H54 (cell line): Measurements from ENCODE around the gene SLC29A3.
"Not testable (repeated sequence)": the region's sequence is repeated elsewhere in the genome, so short reads cannot be mapped to it uniquely, and the experiment has no call there.

Experiments
- DNase-seq: peaks from one replicate; pipeline ENCODE4 v3.0.0; 2011; ENCODE audit warnings: low spot score, mixed read lengths; ENCODE audit not compliant: insufficient read length
- FAIRE-seq: peaks from 3 replicates; lab custom pipeline; 2011; peaks lifted over from hg19 to GRCh38; lab: Jason Lieb, UNC
- POLR2A ChIP-seq: IDR thresholded peaks from 2 replicates; pipeline ENCODE4 v1.6.1; 2011; ENCODE audit warnings: low read depth, mild to moderate bottlenecking, low read length

The SLC29A3 gene

DNA sequence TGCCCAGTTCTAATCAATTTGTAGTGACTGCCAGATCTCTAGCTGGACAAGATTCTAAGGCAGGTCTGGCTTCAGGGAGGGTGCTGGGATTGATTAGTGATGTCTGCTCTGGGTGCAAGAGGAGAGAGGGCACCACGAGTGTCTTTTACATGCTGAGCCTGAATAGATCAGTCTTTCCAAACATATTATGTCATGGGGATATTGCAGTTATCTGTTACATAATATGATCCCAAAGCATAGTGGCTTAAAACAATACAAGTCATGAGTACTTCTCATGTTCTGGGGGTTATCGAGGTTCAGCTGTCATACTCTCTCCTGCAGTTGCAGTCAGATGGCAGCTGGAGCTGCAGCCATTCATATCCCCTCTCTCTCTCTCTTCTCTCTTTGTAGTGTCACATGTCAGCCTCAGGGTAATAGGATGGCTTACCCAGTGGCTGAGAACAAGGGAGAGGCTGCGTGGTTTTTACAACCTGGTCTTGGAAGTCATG, 26.0 kb downstream of the SLC29A3 start:
- FAIRE-seq (no peak), DNase-seq (no peak)
- no peak for TF ChIP-seq POLR2A

DNA sequence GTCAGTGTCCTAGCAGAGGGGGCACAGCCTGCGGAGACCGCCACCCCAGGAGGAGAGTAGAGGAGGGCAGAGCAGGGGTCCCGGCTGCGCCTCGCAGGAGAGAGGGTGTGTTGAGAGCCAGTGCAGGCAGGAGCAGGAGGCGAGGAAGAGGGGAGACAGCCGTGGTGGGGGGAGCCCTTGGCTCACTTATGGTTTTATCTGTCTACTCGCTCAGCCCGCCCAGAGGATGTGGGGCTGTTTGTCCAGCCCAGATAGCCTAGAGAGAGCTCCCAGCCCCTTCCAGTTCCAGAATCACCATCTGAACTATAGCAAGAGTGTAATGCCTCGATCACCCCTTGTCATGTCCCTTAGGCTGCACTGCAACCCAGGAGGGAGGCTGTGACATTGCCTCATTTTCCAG, 26.6 kb downstream of the SLC29A3 start:
- no peak for DNase-seq
- no peak for FAIRE-seq
- no peak for TF ChIP-seq POLR2A

DNA sequence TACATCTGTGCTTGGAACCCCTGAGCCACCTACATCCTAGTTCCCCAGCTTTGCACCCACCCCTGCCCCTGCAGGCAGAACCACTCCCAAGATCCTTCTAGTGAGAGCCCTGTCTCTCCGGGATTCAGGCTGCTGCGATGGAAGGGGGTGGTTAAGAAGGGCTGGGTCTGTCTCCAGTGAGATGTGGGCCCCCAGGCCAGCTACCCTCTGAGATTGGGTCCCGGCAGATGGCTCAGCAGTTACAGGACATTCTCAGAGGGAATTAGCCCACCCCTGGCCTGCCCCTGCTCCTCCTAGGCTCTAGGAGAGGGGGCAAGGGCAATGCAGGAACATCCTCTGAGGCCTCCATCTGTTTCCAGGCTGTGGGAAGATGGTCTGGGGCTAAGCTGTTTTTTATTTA, 27.7 kb downstream of the SLC29A3 start:
- DNase-seq (no peak), FAIRE-seq (no peak)
- no peak for TF ChIP-seq POLR2A

DNA sequence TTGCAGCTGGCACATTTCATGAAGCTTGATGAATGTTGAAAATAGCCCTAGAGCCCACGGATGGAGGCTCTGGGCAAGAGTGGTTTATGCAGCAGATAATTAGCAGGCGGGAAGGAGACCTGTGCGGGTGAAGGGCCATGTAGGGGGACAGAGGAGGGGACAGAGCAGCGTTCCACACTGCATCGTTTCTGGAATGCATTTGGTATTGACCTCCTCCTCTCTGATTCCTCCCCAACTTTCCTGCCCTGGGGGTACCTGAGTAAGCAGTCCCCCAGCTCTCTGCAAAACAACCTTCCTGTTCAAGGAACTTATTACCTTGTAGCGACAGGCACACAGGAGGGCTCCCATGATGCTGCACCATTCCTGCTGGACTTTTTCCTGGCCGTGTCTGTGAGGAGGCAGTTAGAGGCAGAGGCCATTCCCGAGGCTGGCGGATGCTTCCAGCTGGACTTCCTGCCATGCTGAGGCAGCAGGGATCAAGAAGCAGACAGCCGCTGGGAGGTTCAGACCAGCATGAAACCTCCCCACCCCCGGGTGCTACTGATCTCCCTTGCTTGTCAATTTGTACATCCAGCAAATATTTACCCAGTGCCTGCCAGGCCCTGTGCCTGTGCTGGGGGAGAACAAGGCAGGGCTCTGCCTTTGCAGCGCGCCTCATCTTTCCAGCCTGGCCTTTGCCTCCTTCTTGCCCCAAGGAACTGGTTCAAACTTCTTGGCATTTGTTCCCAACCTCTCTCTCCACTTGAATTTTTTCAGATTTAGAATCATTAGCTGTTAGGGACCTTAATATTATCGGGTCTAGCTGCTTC, 28.7 kb downstream of the SLC29A3 start:
- no peak for FAIRE-seq
- TF ChIP-seq POLR2A, result no peak
- no peak for DNase-seq

DNA sequence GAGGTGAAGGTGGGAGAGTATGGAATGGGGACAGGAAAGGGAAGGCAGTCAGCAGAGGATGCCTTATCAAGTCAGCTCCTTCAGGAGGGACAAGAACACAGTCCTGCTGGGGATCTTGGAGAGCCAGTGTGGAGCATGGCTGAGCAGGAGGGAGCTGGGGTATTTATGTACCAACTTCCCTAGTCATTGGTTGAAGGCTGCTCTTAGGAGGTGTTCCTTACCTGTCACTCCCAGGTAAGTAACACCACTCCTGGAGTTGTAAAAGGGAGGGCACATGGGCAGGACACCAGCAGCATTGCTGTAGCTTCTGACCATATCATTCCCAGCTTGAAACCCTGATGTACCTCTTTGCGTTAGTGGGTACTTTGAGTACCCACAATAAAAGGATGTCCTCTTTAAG, 29.8 kb downstream of the SLC29A3 start:
- DNase-seq, result no peak
- TF ChIP-seq POLR2A, result no peak
- FAIRE-seq, result no peak

DNA sequence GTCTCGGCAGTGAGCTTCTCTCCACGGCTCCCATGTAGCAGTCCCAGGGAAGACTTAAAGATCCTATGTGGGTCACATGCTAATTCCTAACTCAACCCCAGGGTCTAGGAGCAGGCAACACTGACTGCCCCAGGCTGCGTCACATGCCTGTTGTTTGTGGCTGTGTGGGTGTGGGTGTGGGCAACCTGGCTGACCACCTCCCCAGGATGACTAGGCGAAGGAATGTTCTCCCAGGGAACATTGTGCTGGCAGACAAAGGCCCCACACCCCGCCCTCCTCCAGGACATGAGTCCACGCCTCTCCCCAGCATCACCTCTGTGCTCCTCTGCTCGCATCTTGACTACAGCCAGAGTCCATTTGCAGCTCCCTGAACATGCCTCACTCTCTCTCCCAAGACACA, 30.3 kb downstream of the SLC29A3 start:
- DNase-seq (no peak), FAIRE-seq (no peak)
- no peak for TF ChIP-seq POLR2A

DNA sequence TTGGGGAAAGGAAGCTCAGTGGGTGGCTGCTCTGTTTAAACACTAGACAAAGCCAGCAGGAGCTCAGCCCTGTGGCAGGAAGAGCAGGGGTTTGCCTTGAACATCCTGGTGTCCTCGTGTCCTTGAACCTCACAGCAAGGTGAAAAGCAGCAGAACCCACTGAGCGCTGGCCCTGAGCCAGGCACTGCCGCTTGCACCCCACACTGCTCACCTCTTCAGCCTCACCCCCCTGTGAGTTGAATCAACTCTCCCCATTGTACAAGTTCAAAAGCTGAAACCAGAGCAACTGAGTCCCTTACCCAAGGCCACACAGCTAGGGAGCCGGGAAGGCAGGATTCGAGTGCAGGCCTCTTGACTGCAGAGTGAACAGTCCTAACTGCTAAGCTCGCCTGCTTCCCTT, 32.0 kb downstream of the SLC29A3 start:
- no peak for DNase-seq
- no peak for TF ChIP-seq POLR2A
- FAIRE-seq, result no peak

DNA sequence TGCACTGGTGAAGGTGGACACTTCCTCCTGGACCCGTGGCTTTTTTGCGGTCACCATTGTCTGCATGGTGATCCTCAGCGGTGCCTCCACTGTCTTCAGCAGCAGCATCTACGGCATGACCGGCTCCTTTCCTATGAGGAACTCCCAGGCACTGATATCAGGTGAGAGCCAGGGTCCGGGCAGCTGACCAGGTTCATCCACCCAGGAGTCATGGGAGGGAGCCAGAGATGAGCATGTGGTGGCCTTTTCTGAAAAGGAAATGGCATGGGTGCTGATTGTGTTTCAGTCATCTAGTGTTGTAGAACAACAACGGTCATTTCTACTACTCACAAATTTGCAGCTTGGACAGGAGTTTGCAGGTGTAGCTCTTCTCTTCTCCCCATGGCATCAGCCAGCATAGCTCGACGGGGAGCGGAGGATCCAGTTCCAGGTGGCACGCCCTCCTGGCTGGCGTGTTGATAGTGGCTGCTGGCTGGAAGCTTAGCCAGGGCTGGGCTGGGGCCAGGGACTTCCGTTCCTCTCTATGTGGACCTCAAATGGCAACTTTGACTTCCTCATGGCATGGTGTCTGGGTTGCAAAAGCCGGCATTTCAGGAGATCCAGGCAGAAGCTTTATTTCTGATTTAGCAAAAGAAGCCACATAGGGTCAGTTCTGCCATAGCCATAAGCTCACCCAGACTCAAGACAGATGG, 32.7 kb downstream of the SLC29A3 start:
- no peak for FAIRE-seq
- DNase-seq, result no peak
- TF ChIP-seq POLR2A, result no peak

DNA sequence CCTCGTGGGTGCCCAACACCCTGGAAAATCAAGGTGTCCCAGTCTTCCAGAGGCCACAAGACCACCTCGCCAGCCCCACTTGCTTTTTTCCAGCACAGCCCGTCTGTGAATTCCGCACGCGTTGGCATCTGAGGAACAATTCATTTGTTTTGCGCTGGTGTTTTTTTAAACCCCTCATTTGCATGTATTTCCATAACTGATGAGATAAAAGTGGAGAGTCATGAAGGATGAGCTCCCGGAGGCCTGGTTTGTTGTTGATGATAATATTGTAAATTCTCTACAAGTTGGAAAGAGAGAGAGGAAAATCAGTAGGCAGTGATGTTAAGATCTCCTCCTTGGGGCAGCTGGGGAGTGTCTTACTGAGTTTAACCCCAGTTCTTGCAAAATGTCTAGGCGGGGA, 34.6 kb downstream of the SLC29A3 start:
- DNase-seq (no peak), FAIRE-seq (no peak)
- TF ChIP-seq POLR2A, result no peak

DNA sequence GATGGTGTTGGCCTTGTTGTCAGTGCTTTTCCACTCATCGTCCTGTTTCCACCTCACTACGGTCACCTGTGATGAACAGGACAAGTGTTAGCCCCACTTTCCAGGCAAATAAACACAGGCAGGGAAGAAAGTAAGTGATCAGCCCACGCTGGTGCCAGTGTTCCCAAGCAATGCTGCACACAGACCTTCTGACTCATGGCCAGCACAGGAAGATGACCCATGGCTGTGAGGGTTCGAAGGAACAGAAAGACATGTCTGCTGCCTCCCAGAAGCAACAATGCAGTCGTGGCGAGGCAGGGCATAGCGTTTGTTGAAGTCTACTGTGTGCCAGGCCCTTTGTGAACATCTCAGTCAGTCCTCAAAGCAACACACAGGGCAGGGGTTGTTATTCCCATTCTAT, 35.7 kb downstream of the SLC29A3 start:
- DNase-seq, result peak; percentile 51
- TF ChIP-seq POLR2A, result no peak
- FAIRE-seq, result no peak

DNA sequence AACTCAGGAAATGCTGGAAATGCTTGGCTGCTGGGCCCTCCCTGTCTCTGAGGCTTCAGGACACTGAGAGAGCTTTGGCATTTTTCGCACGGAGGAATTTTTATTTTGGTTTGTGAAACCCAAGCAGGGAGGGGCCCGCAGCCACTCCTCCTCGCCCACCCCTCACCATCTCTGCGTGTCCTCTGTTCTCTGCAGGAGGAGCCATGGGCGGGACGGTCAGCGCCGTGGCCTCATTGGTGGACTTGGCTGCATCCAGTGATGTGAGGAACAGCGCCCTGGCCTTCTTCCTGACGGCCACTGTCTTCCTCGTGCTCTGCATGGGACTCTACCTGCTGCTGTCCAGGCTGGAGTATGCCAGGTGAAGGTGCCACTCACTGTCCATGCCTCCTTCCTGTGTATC, 36.8 kb downstream of the SLC29A3 start:
- no peak for TF ChIP-seq POLR2A
- FAIRE-seq (no peak), DNase-seq (no peak)

DNA sequence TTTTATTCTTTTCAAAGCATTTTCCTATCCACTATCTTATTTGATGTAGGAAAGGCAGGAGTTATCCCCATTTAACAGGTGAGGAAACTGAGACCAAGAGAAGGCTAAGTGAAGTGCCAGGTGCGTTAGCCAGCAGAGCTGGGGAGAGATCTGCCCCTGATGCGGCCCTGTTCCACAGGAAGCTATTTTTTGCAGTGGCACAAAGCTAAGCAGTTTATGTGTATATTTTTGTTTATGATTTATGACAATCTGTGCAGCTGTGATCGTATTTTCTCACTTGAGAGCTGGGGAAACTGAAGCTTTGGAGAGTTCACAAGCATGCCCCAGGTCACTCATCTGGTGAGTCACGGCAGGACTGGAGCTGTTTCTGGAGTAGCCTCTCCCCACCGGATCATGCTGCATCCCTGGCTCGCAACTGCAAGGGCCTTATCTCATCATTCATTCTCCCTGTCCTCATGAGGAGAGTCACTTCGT, 38.8 kb downstream of the SLC29A3 start:
- DNase-seq (peak; percentile 78), FAIRE-seq (peak; percentile 48)
- TF ChIP-seq POLR2A, result no peak

DNA sequence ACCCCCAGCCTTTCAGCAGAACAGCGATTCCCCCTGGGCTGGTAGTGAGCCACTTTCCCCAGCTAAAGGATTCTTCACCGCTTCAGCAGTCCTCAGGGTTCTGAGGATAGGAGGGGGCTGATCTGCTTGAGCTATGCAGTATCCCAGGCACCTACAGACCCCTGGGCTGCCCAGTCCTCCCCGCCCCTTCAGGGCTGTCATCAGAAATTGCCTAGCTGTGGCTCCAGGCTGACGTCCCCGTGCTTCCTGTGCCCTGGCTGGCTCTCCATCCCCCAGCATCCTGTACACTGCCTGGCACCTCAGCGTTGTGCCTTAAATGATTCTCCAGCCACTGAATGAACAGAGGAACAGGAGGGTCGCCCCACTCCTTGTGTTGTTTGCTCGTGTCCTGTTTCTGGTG, 39.2 kb downstream of the SLC29A3 start:
- FAIRE-seq (no peak), DNase-seq (no peak)
- TF ChIP-seq POLR2A, result no peak

DNA sequence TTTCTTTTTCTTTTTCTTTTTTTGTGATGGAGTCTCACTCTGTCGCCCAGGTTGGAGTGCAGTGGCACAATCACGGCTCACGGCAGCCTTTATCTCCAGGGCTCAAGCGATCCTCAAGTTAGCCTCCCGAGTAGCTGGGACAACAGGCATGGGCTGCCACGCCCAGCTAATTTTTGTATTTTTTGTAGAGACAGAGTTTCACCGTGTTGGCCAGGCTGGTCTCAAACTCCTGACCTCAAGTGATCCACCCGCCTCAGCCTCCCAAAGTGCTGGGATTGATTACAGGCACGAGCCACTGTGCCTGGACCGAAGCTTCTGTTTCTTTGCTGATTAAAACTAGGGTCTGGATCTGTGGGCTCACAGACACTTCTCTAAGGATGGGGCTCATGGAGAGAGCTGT, 39.8 kb downstream of the SLC29A3 start:
- DNase-seq, FAIRE-seq: not testable (repeated sequence)

DNA sequence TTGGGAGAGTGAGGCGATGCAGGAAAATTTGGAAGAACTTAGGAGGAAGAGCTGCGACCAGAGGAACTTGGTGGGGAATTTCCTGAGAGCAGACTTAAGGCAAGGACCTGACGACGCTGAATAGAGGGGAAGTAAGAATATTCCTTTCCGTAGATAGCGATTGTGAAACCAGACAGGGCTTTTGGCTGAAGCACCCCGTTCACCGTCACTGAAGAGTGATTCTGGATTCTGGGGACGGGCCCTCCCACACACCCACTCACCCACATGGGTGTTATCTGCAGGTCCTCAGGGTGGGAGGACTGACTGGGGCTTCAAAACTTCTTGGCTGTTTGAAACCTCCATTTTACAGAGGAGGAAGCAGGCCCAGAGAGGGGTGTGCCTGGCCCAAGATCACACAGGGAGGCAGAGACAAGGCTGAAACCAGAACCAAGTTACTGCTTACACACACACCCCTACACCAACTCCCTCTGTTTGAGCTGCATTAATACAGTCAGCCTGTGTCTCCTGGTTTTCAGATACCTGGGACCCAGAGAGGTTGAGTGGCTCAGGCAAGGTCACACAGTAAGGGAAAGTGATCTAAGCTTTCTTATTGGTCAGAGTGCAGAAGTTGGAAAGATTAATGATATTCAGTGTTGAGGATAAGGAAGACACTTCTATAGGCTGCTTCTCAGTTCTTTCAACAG, 40.4 kb downstream of the SLC29A3 start:
- no peak for TF ChIP-seq POLR2A
- FAIRE-seq (no peak), DNase-seq (no peak)
